Stimulated activated CD8-positive, alpha-beta memory T cell treated with anti-CD3 and anti-CD28 coated beads, Interleukin-12 subunit alpha, Interleukin-12 subunit beta, amount 100 ng/mL, for 24 hours (primary cell): ENCODE data around the gene MGAT1.
A peak's percentile ranks its signal among the peaks of the same experiment; 100 is the strongest.
"Not testable (repeated sequence)": the region's sequence is repeated elsewhere in the genome, so short reads cannot be mapped to it uniquely, and the experiment has no call there.

ENCODE experiments used
- DNase-seq: peaks from one replicate; pipeline ENCODE4 v3.0.0-alpha.2; 2020; ENCODE audit errors: extremely low read depth

The MGAT1 gene

GRCh38 chr5:180802325-180803180, at the start of gene MGAT1:
Gene MGAT1 (minus strand): TSS chr5:180802806. CDS start chr5:180792971, 9,835 bp downstream.
- DNase-seq: peak; percentile 57

- no peak for DNase-seq
Observed at GRCh38 chr5:180850434-180851078, 48.0 kb upstream of the MGAT1 start.

GRCh38 chr5:180849827-180850226, 47.2 kb upstream of the MGAT1 start:
- DNase-seq: no peak

DNA sequence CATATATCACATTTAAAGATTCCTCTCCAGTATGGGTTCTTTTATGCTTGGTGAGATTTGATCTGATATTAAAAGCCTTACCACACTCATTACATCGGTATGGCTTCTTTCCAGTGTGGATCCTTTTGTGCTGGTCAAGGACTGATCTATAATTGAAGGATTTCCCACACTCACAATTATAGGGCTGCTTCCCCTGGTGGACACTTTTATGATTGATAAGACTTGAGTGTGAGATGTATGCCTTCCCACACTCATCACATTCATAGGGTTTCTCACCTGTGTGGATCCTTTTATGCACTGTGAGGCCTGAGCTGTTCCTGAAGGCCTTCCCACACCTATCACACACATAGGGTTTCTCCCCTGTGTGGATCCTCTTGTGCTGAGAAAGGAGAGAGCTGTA, 46.3 kb upstream of the MGAT1 start:
- DNase-seq: no peak

GRCh38 chr5:180848265-180848664, 45.7 kb upstream of the MGAT1 start:
- no peak for DNase-seq

DNA sequence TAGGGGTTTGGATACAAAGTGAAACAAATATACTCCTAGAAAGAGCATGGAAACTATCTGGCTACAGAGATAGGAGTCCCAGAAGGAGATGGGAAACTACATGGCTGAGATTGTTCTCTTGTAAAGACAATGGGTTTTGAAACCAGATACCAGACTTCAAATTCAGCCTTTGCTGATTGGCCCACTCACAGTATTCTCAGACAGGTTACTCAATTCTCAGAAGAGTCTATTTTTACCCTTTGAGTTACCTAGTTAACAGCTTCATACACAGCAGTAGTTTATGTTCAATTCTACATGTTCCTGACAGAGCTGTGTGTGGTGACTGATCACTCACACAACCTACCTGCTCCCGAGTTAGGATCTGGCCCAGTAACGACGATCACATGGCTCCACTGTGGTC, 44.4 kb upstream of the MGAT1 start:
- no peak for DNase-seq

DNA sequence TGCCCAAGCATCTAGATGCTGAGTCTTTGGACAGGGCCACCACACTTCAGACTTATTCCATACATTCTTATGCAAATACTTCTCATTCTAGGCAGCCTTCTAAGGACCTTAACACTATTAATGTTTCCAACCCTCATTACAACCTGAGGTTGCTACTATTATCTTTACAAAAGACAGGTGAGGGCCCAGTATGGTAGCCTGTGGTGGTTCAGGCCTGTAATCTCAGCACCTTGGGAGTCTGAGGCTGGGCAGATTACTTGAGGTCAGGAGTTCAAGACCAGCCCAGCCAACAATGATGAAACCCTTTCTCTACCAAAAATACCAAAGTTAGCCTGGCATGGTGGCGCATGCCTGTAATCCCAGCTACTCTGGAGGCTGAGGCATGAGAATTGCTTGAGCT, 42.3 kb upstream of the MGAT1 start:
- DNase-seq: no peak

- no peak for DNase-seq
Observed at GRCh38 chr5:180844432-180844831, 41.8 kb upstream of the MGAT1 start.

DNA sequence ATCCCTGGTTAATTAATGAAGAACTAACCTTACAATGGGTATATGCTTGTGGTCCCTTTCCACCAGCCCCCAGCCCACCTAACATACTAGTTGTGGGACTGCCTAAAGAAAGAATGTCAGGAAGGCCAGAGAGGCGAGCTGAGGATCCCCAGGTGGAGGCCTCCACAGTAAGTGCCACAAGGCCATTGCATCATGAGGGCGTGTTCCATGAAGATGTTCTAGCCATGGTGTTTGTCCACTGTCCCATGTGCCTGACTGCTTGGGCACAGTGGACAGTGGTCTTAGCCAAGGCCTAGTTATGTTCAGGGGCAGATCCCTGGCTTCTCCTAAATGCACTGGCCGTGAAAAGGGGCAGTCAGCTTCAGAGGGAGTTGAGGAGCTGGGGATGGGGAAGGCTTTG, 37.3 kb upstream of the MGAT1 start:
- DNase-seq: no peak

- no peak for DNase-seq
Observed at GRCh38 chr5:180839227-180839626, 36.6 kb upstream of the MGAT1 start.

- DNase-seq: no peak
Observed at GRCh38 chr5:180837478-180837877, 34.9 kb upstream of the MGAT1 start.

GRCh38 chr5:180832638-180833068, 30.0 kb upstream of the MGAT1 start:
- DNase-seq: no peak

- DNase-seq: peak; percentile 58
Observed at GRCh38 chr5:180831139-180832093, 28.8 kb upstream of the MGAT1 start.

DNA sequence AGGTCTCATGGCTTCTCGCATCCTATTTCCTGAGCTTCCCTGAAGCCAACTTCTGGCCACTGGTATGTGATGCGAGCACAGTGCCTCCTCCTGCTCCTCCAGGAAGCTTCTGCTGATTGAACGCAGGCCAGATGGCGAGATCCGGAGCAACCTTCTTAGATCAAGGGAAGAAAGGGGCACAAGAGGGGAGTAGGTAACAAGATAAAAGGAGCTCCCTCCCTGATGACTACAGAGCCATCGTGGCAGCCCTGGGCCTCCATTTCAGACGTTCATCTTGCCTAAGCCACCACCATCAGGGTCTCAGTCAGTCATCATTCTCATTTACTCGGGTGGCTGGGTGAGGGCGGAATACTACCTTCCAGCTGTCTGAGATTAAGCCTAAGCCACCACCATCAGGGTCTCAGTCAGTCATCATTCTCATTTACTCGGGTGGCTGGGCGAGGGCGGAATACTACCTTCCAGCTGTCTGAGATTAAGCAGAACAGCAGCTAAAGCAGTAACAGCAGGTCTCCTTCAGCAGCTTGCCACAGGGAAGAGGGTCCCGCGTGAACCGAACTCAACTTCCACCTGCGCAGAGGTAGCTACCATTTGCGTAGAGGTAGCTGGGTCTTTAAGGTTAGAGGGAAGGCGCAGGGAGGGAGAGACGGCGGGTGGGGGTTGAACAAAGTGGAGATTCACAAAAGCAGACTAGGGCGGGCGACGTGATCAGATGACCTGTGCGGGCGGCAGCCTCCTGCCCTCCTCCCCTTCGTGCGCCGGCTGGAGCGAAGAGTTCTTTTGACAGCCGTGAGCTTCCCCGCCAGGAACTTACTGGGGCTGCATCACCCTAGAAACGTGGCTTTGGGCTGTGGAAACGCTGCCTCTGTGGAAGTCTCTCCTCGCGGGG, 27.9 kb upstream of the MGAT1 start:
- no peak for DNase-seq

DNA sequence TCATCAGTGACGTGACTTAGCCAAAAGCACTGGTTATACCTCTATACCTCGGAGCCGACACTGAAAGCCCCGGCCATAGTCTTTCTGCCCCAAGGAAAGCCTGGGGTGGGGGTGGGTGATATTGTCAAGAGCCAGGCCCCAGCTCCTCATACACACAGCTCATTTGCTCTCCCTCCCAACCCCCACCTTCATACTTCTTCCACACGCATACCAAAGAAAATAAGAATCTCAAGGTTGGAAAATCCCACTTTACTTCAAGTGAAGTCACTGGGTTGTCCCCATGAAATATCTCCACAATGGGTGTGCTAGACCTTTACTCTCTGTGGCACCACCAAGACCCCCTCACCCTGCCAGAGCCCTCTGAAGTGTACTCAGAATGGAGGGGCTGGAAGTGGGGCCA, 27.1 kb upstream of the MGAT1 start:
- no peak for DNase-seq

- not testable (repeated sequence) for DNase-seq
Observed at GRCh38 chr5:180828756-180829531, 26.3 kb upstream of the MGAT1 start.

GRCh38 chr5:180827374-180827773, 24.8 kb upstream of the MGAT1 start:
- DNase-seq: not testable (repeated sequence)

- DNase-seq: no peak
Observed at GRCh38 chr5:180825768-180826525, 23.3 kb upstream of the MGAT1 start.
